Activated CD4-positive, alpha-beta memory T cell treated with anti-CD3 and anti-CD28 coated beads, Interleukin-2, amount 10 ng/mL, durations not matched to agents 7 days and 5 days (primary cell): ENCODE data around the gene JAM2. TPM values are rescaled to one million over a fixed set of nuclear protein-coding genes. Genes with fewer than 3 reads are reported as not detected.
"Not testable (repeated sequence)": the region's sequence is repeated elsewhere in the genome, so short reads cannot be mapped to it uniquely, and the experiment has no call there.

Experiments used
- CTCF ChIA-PET: fragments of 350-600 bp; sonication (Branson Sonifier 250); formaldehyde crosslinking; loops from one replicate; lab custom pipeline; 2021; ENCODE audit warnings: antibody characterized with exemption, inconsistent platforms; lab: Charles Lee
- POLR2A ChIA-PET: fragments of 350-600 bp; sonication (Branson Sonifier 250); formaldehyde crosslinking; loops from one replicate; lab custom pipeline; 2021; ENCODE audit warnings: antibody characterized with exemption; lab: Charles Lee
- DNase-seq: peaks from one replicate; pipeline ENCODE4 v3.0.0-alpha.2; 2020
- H3K27ac Mint-ChIP-seq: one replicate; pipeline ENCODE4 v1.8.0; 2021; ENCODE audit warnings: mild to moderate bottlenecking, mixed read lengths
- H3K27me3 Mint-ChIP-seq: one replicate; pipeline ENCODE4 v1.8.0; 2021; ENCODE audit warnings: mixed read lengths
- H3K36me3 Mint-ChIP-seq: one replicate; pipeline ENCODE4 v1.8.0; 2021; ENCODE audit warnings: low read depth, mixed read lengths
- H3K4me1 Mint-ChIP-seq: one replicate; pipeline ENCODE4 v1.8.0; 2021; ENCODE audit warnings: mixed read lengths
- H3K4me3 Mint-ChIP-seq: one replicate; pipeline ENCODE4 v1.8.0; 2021; ENCODE audit warnings: mild to moderate bottlenecking, mixed read lengths
- H3K9me3 Mint-ChIP-seq: one replicate; pipeline ENCODE4 v1.8.0; 2021; ENCODE audit warnings: mixed read lengths
- total RNA-seq, 2 experiments: library from RNA; stranded (reverse); gene quantifications; one replicate each; pipeline ENCODE4 v1.2.3, GENCODE V29; 2021

JAM2 gene
- total RNA-seq: under 1 TPM; 0.30 to 0.33 TPM

- Mint-ChIP-seq H3K27me3 (peaks cover 47% of the 10 kb centered on the region), H3K9me3 (peaks cover 3% of the 10 kb centered on the region), H3K36me3 (peaks cover 4% of the 10 kb centered on the region), H3K27ac (no peak within 1 kb of the TSS), H3K4me3 (peak within 1 kb of the TSS; percentile 72), H3K4me1 (peaks cover 33% of the 10 kb centered on the region)
- ChIA-PET CTCF (interaction anchor here (0.8 to 2.5 kb wide), 2 partner anchors 15 to 31 kb away, joined by 3 to 18 read pairs; partner anchors contain the start of gene MRPL39), POLR2A (interaction anchor here (0.7 to 1.0 kb wide), 2 partner anchors 95 to 138 kb away, joined by 3 to 4 read pairs; partner anchors contain the start of gene ATP5PF)
- DNase-seq: peak; percentile 20
These were observed at the start of gene JAM2 for GRCh38 chr21:25638660-25639550. JAM2 (plus strand) TSS chr21:25639258; CDS start chr21:25639822, 564 bp downstream.

- no peaks in the 10 kb centered on the region for H3K9me3 Mint-ChIP-seq
- peaks cover 8% of the 10 kb centered on the region for H3K4me1 Mint-ChIP-seq
- no peak overlapping the region for H3K27ac Mint-ChIP-seq
- ChIA-PET CTCF (no interaction called here), POLR2A (interaction anchor here (2.0 kb wide), 1 partner anchor 14 kb away, joined by 6 read pairs; no protein-coding TSS in a partner anchor)
- DNase-seq: no peak
- H3K4me3 Mint-ChIP-seq: no peak overlapping the region
- peaks cover 75% of the 10 kb centered on the region for H3K36me3 Mint-ChIP-seq
- H3K27me3 Mint-ChIP-seq: no peaks in the 10 kb centered on the region
These were observed 49.2 kb upstream of the JAM2 start for GRCh38 chr21:25589887-25590286.

- POLR2A ChIA-PET: interaction anchor here (0.9 to 5.1 kb wide), 13 partner anchors 14 to 562 kb away, joined by 3 to 44 read pairs (median 4); partner anchors contain the start of genes ATP5PF and GABPA
- H3K4me1 Mint-ChIP-seq: peaks cover 34% of the 10 kb centered on the region
- H3K27me3 Mint-ChIP-seq: no peaks in the 10 kb centered on the region
- peaks cover 29% of the 10 kb centered on the region for H3K36me3 Mint-ChIP-seq
- CTCF ChIA-PET: interaction anchor here (0.6 to 3.9 kb wide), 29 partner anchors 9 to 289 kb away, joined by 3 to 28 read pairs (median 5); partner anchors contain the start of genes ATP5PF, GABPA and JAM2
- peak within 1 kb of the TSS; percentile 95 for H3K4me3 Mint-ChIP-seq
- DNase-seq: peak; percentile 89
- no peaks in the 10 kb centered on the region for H3K9me3 Mint-ChIP-seq
- peak within 1 kb of the TSS; percentile 98 for H3K27ac Mint-ChIP-seq
These were observed 31.7 kb upstream of the JAM2 start, which contains the start of gene MRPL39 for GRCh38 chr21:25607151-25608043. MRPL39 (minus strand) TSS chr21:25607481; CDS start chr21:25607475, 6 bp downstream.

GRCh38 chr21:25608044-25608737, 30.9 kb upstream of the JAM2 start:
- Mint-ChIP-seq H3K4me3 (peak overlapping the region; percentile 95), H3K36me3 (peaks cover 24% of the 10 kb centered on the region), H3K27ac (peak overlapping the region; percentile 65), H3K9me3 (no peaks in the 10 kb centered on the region), H3K27me3 (no peaks in the 10 kb centered on the region), H3K4me1 (peaks cover 33% of the 10 kb centered on the region)
- ChIA-PET CTCF (interaction anchor here (0.6 to 3.9 kb wide), 32 partner anchors 8 to 288 kb away, joined by 3 to 28 read pairs (median 4); partner anchors contain the start of genes ATP5PF, GABPA and JAM2), POLR2A (interaction anchor here (0.8 to 5.1 kb wide), 10 partner anchors 14 to 196 kb away, joined by 3 to 44 read pairs (median 4); partner anchors contain the start of genes ATP5PF and GABPA)
- peak; percentile 83 for DNase-seq

- no peak overlapping the region for H3K4me3 Mint-ChIP-seq
- DNase-seq: no peak
- ChIA-PET CTCF (no interaction called here), POLR2A (no interaction called here)
- H3K27me3 Mint-ChIP-seq: peaks cover 4% of the 10 kb centered on the region
- H3K36me3 Mint-ChIP-seq: no peaks in the 10 kb centered on the region
- H3K27ac Mint-ChIP-seq: no peak overlapping the region
- H3K4me1 Mint-ChIP-seq: no peaks in the 10 kb centered on the region
- H3K9me3 Mint-ChIP-seq: no peaks in the 10 kb centered on the region
These were observed 24.6 kb upstream of the JAM2 start for GRCh38 chr21:25614441-25614840.

GRCh38 chr21:25615880-25616279, 23.2 kb upstream of the JAM2 start:
- ChIA-PET CTCF (interaction anchor here (1.9 kb wide), 1 partner anchor 8 kb away, joined by 4 read pairs; no protein-coding TSS in a partner anchor), POLR2A (no interaction called here)
- H3K27ac Mint-ChIP-seq: no peak overlapping the region
- no peak for DNase-seq
- H3K36me3 Mint-ChIP-seq: no peaks in the 10 kb centered on the region
- no peaks in the 10 kb centered on the region for H3K4me1 Mint-ChIP-seq
- H3K9me3 Mint-ChIP-seq: no peaks in the 10 kb centered on the region
- no peak overlapping the region for H3K4me3 Mint-ChIP-seq
- H3K27me3 Mint-ChIP-seq: peaks cover 4% of the 10 kb centered on the region

GRCh38 chr21:25619198-25619597, 19.9 kb upstream of the JAM2 start:
- POLR2A ChIA-PET: no interaction called here
- H3K4me3 Mint-ChIP-seq: no peak overlapping the region
- H3K4me1 Mint-ChIP-seq: no peaks in the 10 kb centered on the region
- H3K27ac Mint-ChIP-seq: no peak overlapping the region
- DNase-seq: no peak
- peaks cover 4% of the 10 kb centered on the region for H3K27me3 Mint-ChIP-seq
- no peaks in the 10 kb centered on the region for H3K36me3 Mint-ChIP-seq
- no peaks in the 10 kb centered on the region for H3K9me3 Mint-ChIP-seq
- CTCF ChIA-PET: interaction anchor here (1.7 kb wide), 1 partner anchor 11 kb away, joined by 4 read pairs; no protein-coding TSS in a partner anchor

- Mint-ChIP-seq H3K27ac (no peak overlapping the region), H3K4me1 (no peaks in the 10 kb centered on the region), H3K27me3 (no peaks in the 10 kb centered on the region), H3K4me3 (no peak overlapping the region), H3K9me3 (no peaks in the 10 kb centered on the region), H3K36me3 (no peaks in the 10 kb centered on the region)
- CTCF ChIA-PET: interaction anchor here (1.2 kb wide), 1 partner anchor 16 kb away, joined by 3 read pairs; no protein-coding TSS in a partner anchor
- no peak for DNase-seq
- POLR2A ChIA-PET: no interaction called here
These were observed 14.5 kb upstream of the JAM2 start for GRCh38 chr21:25624511-25624910.

- ChIA-PET POLR2A (no interaction called here), CTCF (interaction anchor here (1.2 kb wide), 1 partner anchor 17 kb away, joined by 3 read pairs; no protein-coding TSS in a partner anchor)
- no peak overlapping the region for H3K27ac Mint-ChIP-seq
- no peak overlapping the region for H3K4me3 Mint-ChIP-seq
- no peaks in the 10 kb centered on the region for H3K9me3 Mint-ChIP-seq
- no peaks in the 10 kb centered on the region for H3K36me3 Mint-ChIP-seq
- H3K27me3 Mint-ChIP-seq: no peaks in the 10 kb centered on the region
- DNase-seq: no peak
- H3K4me1 Mint-ChIP-seq: no peaks in the 10 kb centered on the region
These were observed 14.0 kb upstream of the JAM2 start for GRCh38 chr21:25625036-25625435.

- POLR2A ChIA-PET, H3K9me3 Mint-ChIP-seq, H3K27me3 Mint-ChIP-seq, H3K36me3 Mint-ChIP-seq, H3K27ac Mint-ChIP-seq, DNase-seq, H3K4me3 Mint-ChIP-seq, H3K4me1 Mint-ChIP-seq: not testable (repeated sequence)
- CTCF ChIA-PET: interaction anchor here (1.2 kb wide), 1 partner anchor 18 kb away, joined by 3 read pairs; no protein-coding TSS in a partner anchor
These were observed 13.1 kb upstream of the JAM2 start for GRCh38 chr21:25625776-25626555.

- Mint-ChIP-seq H3K27ac (no peak overlapping the region), H3K9me3 (no peaks in the 10 kb centered on the region), H3K4me3 (no peak overlapping the region), H3K4me1 (no peaks in the 10 kb centered on the region), H3K36me3 (no peaks in the 10 kb centered on the region), H3K27me3 (no peaks in the 10 kb centered on the region)
- ChIA-PET CTCF (no interaction called here), POLR2A (no interaction called here)
- no peak for DNase-seq
These were observed 12.3 kb upstream of the JAM2 start for GRCh38 chr21:25626757-25627156.
